Measurements from ENCODE around the gene SLC9A9. TPM values are rescaled to one million over a fixed set of nuclear protein-coding genes. Genes with fewer than 3 reads are reported as not detected.
"Not testable (repeated sequence)": the region's sequence is repeated elsewhere in the genome, so short reads cannot be mapped to it uniquely, and the experiment has no call there.

Gene SLC9A9
- polyA plus RNA-seq, 1 experiment, result 2.4 TPM

- Histone ChIP-seq H3K27me3 (ENCODE audit: control insufficient read depth, insufficient read depth, low read length) (no peaks in the 10 kb centered on the region), H3K4me3 (ENCODE audit: low read depth, low read length) (no peak overlapping the region), H3K36me3 (ENCODE audit: control insufficient read depth, insufficient read depth, low read length) (no peaks in the 10 kb centered on the region)
- no peak for DNase-seq (ENCODE audit: low read depth)
- TF ChIP-seq, protein P1, sequence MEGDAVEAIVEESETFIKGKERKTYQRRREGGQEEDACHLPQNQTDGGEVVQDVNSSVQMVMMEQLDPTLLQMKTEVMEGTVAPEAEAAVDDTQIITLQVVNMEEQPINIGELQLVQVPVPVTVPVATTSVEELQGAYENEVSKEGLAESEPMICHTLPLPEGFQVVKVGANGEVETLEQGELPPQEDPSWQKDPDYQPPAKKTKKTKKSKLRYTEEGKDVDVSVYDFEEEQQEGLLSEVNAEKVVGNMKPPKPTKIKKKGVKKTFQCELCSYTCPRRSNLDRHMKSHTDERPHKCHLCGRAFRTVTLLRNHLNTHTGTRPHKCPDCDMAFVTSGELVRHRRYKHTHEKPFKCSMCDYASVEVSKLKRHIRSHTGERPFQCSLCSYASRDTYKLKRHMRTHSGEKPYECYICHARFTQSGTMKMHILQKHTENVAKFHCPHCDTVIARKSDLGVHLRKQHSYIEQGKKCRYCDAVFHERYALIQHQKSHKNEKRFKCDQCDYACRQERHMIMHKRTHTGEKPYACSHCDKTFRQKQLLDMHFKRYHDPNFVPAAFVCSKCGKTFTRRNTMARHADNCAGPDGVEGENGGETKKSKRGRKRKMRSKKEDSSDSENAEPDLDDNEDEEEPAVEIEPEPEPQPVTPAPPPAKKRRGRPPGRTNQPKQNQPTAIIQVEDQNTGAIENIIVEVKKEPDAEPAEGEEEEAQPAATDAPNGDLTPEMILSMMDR (IDR thresholded peaks at IDR 0.05; ENCODE audit: insufficient read depth, low read depth, low read length), result no peak
- ChIA-PET CTCF (interaction anchor here (2.0 kb wide), 1 partner anchor 34 kb away, joined by 4 read pairs; no protein-coding TSS in a partner anchor), POLR2A (no interaction called here)
Measured at GRCh38 chr3:143707848-143708247, 140.4 kb downstream of the SLC9A9 start.

DNA sequence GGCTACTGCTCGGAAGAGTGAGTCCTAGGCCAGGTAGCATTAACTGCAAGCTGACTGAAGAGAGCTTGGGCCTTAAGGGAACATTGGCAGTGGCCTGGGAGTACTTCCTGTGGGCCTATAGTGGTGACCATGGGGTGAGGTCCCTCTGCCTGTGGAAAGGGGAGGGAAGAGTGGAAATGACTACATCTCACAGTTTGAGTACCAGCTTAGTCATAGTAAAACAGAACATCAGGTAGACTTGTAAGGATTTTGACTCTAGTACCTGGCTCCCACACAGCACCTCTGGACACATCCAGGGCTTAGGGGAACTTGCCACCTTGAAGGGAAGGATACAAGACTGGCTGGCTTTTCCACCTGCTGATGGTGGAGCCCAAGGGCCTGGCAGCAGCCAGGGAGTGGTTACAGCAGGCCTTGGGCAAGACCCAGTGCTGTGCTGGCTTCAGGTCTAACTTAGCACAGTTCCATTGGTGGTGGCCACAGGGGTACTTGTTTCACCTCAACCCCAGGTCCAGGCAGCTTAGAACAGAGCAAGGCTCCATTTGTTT is 147.8 kb downstream of the SLC9A9 start:
- Histone ChIP-seq H3K27me3 (ENCODE audit: control insufficient read depth, insufficient read depth, low read length) (no peaks in the 10 kb centered on the region), H3K36me3 (ENCODE audit: control insufficient read depth, insufficient read depth, low read length) (no peaks in the 10 kb centered on the region), H3K4me3 (ENCODE audit: low read depth, low read length) (no peak overlapping the region)
- DNase-seq (ENCODE audit: low read depth), result no peak
- ChIA-PET POLR2A (no interaction called here), CTCF (no interaction called here)
- TF ChIP-seq, protein P1 (IDR thresholded peaks at IDR 0.05; ENCODE audit: insufficient read depth, low read depth, low read length), result no peak

DNA sequence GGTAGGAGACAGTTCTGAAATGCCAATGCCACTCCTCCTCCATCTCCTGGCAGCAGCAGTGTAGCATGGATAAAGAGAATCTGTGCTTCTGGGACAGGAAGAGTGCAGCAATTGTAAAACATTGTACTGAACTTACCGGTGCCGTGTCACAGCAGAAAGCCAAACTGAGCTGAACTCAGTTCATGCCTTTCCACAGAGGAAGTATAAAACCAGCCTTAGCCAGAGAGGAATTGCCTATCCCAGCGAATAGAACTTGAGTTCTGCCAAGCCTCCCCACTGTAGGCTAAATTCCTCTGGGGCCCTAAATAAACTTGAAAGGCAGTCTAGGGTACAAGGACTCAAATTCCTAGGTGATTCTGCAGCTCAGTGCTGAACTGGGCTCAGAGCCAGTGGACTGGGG is 148.8 kb downstream of the SLC9A9 start:
- TF ChIP-seq, protein P1 (IDR thresholded peaks at IDR 0.05; ENCODE audit: insufficient read depth, low read depth, low read length), result no peak
- no peak overlapping the region for H3K4me3 ChIP-seq (ENCODE audit: low read depth, low read length)
- DNase-seq (ENCODE audit: low read depth), result no peak
- no peaks in the 10 kb centered on the region for H3K27me3 ChIP-seq (ENCODE audit: control insufficient read depth, insufficient read depth, low read length)
- ChIA-PET POLR2A (no interaction called here), CTCF (interaction anchor here (0.7 kb wide), 1 partner anchor 21 kb away, joined by 6 read pairs; no protein-coding TSS in a partner anchor)
- no peaks in the 10 kb centered on the region for H3K36me3 ChIP-seq (ENCODE audit: control insufficient read depth, insufficient read depth, low read length)

DNA sequence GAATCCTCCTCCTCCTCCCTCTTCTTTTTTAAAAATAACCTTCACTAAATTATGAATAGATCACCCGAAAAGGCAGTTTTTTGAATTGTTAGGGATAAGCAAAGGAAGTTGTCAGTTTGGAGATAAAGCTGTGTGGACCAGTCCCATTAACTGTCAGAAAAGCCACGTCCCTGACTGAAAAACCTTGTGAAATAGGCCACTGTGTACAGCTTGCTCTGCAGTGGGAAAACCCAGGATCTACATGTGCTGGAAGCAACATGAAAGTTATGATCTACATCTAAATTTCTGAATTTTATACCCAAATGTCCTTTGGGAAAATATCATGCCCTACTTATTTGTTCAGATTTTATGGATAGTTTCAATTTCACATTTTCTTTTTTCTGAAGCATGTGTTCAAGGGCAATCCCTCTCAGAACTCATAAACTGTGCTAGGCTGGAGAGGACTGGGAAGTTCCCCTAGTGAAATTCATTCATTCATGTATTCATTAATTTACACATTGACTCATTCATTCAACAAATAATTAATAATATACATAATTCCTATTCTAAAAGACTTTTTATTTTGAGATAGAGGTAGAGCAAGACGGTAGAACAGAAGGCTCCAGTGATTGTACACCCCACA is 149.5 kb downstream of the SLC9A9 start:
- ChIA-PET CTCF (interaction anchor here (0.7 kb wide), 1 partner anchor 22 kb away, joined by 6 read pairs; no protein-coding TSS in a partner anchor), POLR2A (no interaction called here)
- TF ChIP-seq, protein P1 (IDR thresholded peaks at IDR 0.05; ENCODE audit: insufficient read depth, low read depth, low read length), result no peak
- H3K27me3 ChIP-seq (ENCODE audit: control insufficient read depth, insufficient read depth, low read length), result no peaks in the 10 kb centered on the region
- H3K4me3 ChIP-seq (ENCODE audit: low read depth, low read length), result no peak overlapping the region
- DNase-seq (ENCODE audit: low read depth), result no peak
- no peaks in the 10 kb centered on the region for H3K36me3 ChIP-seq (ENCODE audit: control insufficient read depth, insufficient read depth, low read length)

DNA sequence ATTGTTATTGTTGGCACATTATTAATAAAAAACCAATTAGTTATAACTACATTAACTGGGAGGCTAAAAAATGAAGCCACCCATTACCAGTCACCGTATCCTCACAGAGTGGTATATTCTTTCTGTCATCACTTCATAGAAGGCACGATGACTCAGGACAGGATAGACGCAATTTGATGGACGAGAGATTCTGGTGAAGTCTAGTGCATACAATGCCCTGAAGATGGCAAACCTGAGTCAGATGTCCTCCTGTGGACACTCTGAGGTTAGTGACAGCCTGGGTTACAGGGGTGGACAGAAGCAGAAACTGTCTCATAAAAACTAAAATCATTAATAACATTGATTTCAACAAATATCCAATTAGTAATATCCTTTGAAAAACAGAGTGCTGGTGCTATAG is 150.3 kb downstream of the SLC9A9 start:
- CTCF ChIA-PET, result no interaction called here
- Histone ChIP-seq H3K36me3 (ENCODE audit: control insufficient read depth, insufficient read depth, low read length) (no peaks in the 10 kb centered on the region), H3K27me3 (ENCODE audit: control insufficient read depth, insufficient read depth, low read length) (no peaks in the 10 kb centered on the region), H3K4me3 (ENCODE audit: low read depth, low read length) (no peak overlapping the region)
- POLR2A ChIA-PET, result interaction anchor here (0.6 kb wide), 1 partner anchor 43 kb away, joined by 3 read pairs; no protein-coding TSS in a partner anchor
- no peak for DNase-seq (ENCODE audit: low read depth)
- TF ChIP-seq, protein P1 (IDR thresholded peaks at IDR 0.05; ENCODE audit: insufficient read depth, low read depth, low read length), result no peak

GRCh38 chr3:143695333-143695732 is 152.9 kb downstream of the SLC9A9 start:
- POLR2A ChIA-PET; H3K4me3 ChIP-seq (ENCODE audit: low read depth, low read length); CTCF ChIA-PET; H3K27me3 ChIP-seq (ENCODE audit: control insufficient read depth, insufficient read depth, low read length); H3K36me3 ChIP-seq (ENCODE audit: control insufficient read depth, insufficient read depth, low read length); DNase-seq (ENCODE audit: low read depth): not testable (repeated sequence)
